Panc1 (cell line): ENCODE data around the gene CCDC175. TPM values are rescaled to one million over a fixed set of nuclear protein-coding genes. Genes with fewer than 3 reads are reported as not detected.

ENCODE experiments used
- ATAC-seq: fragments of 200-7000 bp; cut with Tn5 transposase; 2 replicates; pipeline ENCODE4 v1.9.1; 2020; ENCODE audit warnings: mild to moderate bottlenecking, moderate library complexity
- BruUV-seq: library from RNA; stranded (reverse); fragments of 400-500 nt; replicated peaks from 2 replicates; lab custom pipeline; 2021; lab: Mats Ljungman, UMichigan
- CTCF ChIA-PET: fragments of 300-600 bp; sonication (Branson Sonifier 250); formaldehyde crosslinking; loops from one replicate; lab custom pipeline; 2022; ENCODE audit warnings: antibody characterized with exemption; lab: Charles Lee
- POLR2A ChIA-PET: fragments of 300-600 bp; sonication (Branson Sonifier 250); formaldehyde crosslinking; loops from one replicate; lab custom pipeline; 2022; ENCODE audit warnings: antibody characterized with exemption; lab: Charles Lee
- DNase-seq: peaks from one replicate; pipeline ENCODE4 v3.0.0-alpha.2; 2010; ENCODE audit warnings: low read depth, low spot score
- H3K27ac ChIP-seq: 2 replicates; pipeline ENCODE4 v1.5.1; 2011; ENCODE audit warnings: mild to moderate bottlenecking, low read length, inconsistent platforms
- H3K27me3 ChIP-seq: fragments of 200-500 bp; sonication (Bioruptor generic); 2 replicates; pipeline ENCODE4 v1.6.0; 2014; ENCODE audit warnings: low read length, inconsistent platforms; ENCODE audit not compliant: control insufficient read depth, insufficient read depth
- H3K36me3 ChIP-seq: fragments of 200-500 bp; sonication (Bioruptor generic); 2 replicates; pipeline ENCODE4 v1.5.1; 2014; ENCODE audit warnings: inconsistent platforms, mild to moderate bottlenecking, low read length, moderate library complexity; ENCODE audit not compliant: control insufficient read depth, insufficient read depth
- H3K4me1 ChIP-seq: 2 replicates; pipeline ENCODE4 v1.5.1; 2011; ENCODE audit warnings: inconsistent platforms, mild to moderate bottlenecking, low read length, moderate library complexity; ENCODE audit not compliant: control insufficient read depth, insufficient read depth
- H3K4me3 ChIP-seq, 2 experiments: 2 replicates each; pipeline ENCODE4 v1.5.1; 2011 to 2012; ENCODE audit warnings: low read depth in 2 of 2, low read length in 2 of 2, mild to moderate bottlenecking in 2 of 2, inconsistent platforms in 1 of 2, moderate library complexity in 1 of 2
- H3K9me3 ChIP-seq: fragments of 200-500 bp; sonication (Bioruptor generic); 2 replicates; pipeline ENCODE4 v1.5.1; 2014; ENCODE audit warnings: low read depth, mild to moderate bottlenecking, inconsistent platforms, low read length, moderate library complexity; ENCODE audit not compliant: control insufficient read depth, insufficient read depth
- CTCF ChIP-seq: fragments of 450-650 bp; IDR thresholded peaks from 2 replicates; pipeline ENCODE4 v1.5.1; 2017; ENCODE audit warnings: mild to moderate bottlenecking
- POLR2AphosphoS5 ChIP-seq: IDR thresholded peaks from 2 replicates; pipeline ENCODE4 v1.6.1; 2012; ENCODE audit warnings: mild to moderate bottlenecking, low read depth, low read length, moderate library complexity
- REST ChIP-seq, 2 experiments: IDR thresholded peaks; 2 replicates each; pipeline ENCODE4 v1.6.1; 2011 to 2012; ENCODE audit warnings: low read depth in 2 of 2, control low read depth in 1 of 2, low read length in 1 of 2, mild to moderate bottlenecking in 1 of 2, moderate library complexity in 1 of 2; ENCODE audit not compliant: insufficient read depth in 1 of 2
- SIN3A ChIP-seq: IDR thresholded peaks from 2 replicates; pipeline ENCODE4 v1.6.1; 2012; ENCODE audit warnings: low read depth, mild to moderate bottlenecking, low read length, moderate library complexity, borderline replicate concordance; ENCODE audit not compliant: insufficient read depth
- TCF7L2 ChIP-seq: IDR thresholded peaks from 2 replicates; pipeline ENCODE4 v1.6.1; 2011; ENCODE audit warnings: mild to moderate bottlenecking, low read depth, low read length, inconsistent platforms
- in situ Hi-C: cut with HindIII; loops from 2 replicates; pipeline ENCODE4 v1.10.0; 2016; ENCODE audit warnings: low sequenced_read_pairs, low pct_unique_long_range_greater_than_20kb
- intact Hi-C: fragments of 100-400 bp; cut with micrococcal nuclease; formaldehyde crosslinking; loops from one replicate; pipeline ENCODE4 v1.10.0; 2022; ENCODE audit not compliant: unreplicated experiment
- total RNA-seq: library from RNA; stranded (reverse); gene quantifications from one replicate; pipeline ENCODE4 v1.2.1, GENCODE V29; 2021; ENCODE audit not compliant: unreplicated experiment

The CCDC175 gene
- total RNA-seq, 1 experiment from 2014 or later, result not detected

GRCh38 chr14:59582845-59583509 is 6.4 kb upstream of the CCDC175 start:
- TF ChIP-seq SIN3A (no peak), CTCF (peak; percentile 19)
- no TSS peak for BruUV-seq
- ATAC-seq, result no peak
- no peak overlapping the region for H3K4me3 ChIP-seq
- DNase-seq, result no peak
- no peaks in the 10 kb centered on the region for H3K4me1 ChIP-seq
- POLR2A ChIA-PET, result no interaction called here
- H3K9me3 ChIP-seq, result no peaks in the 10 kb centered on the region
- in situ Hi-C loops (no loop called here), intact Hi-C loops (no loop called here)
- no peaks in the 10 kb centered on the region for H3K27me3 ChIP-seq
- no peaks in the 10 kb centered on the region for H3K36me3 ChIP-seq
- no peak overlapping the region for H3K27ac ChIP-seq
- CTCF ChIA-PET, result interaction anchor here (0.6 kb wide), 1 partner anchor 12 kb away, joined by 6 read pairs; no protein-coding TSS in a partner anchor

GRCh38 chr14:59582161-59582560 is 5.5 kb upstream of the CCDC175 start:
- no peaks in the 10 kb centered on the region for H3K4me1 ChIP-seq
- TF ChIP-seq SIN3A (no peak), POLR2AphosphoS5 (no peak), CTCF (no peak), REST (IDR thresholded peaks at IDR 0.05; ENCODE audit: insufficient read depth in 1 of 2, low read depth in 2 of 2, low read length in 1 of 2) (no peak), TCF7L2 (no peak)
- no peak overlapping the region for H3K27ac ChIP-seq
- in situ Hi-C loops, result no loop called here
- POLR2A ChIA-PET, result no interaction called here
- ATAC-seq (no peak), DNase-seq (no peak)
- H3K27me3 ChIP-seq, result no peaks in the 10 kb centered on the region
- intact Hi-C loops, result no loop called here
- H3K36me3 ChIP-seq, result no peaks in the 10 kb centered on the region
- no TSS peak for BruUV-seq
- H3K9me3 ChIP-seq, result no peaks in the 10 kb centered on the region
- CTCF ChIA-PET, result no interaction called here
- no peak overlapping the region for H3K4me3 ChIP-seq
